Right kidney (tissue), 1 donor: ENCODE data around the gene GPT2.

Experiments used
- DNase-seq: peaks from one replicate; pipeline ENCODE4 v3.0.0-alpha.2; 2016

Gene GPT2

GRCh38 chr16:46896314-46896968 is 12.3 kb downstream of the GPT2 start:
- DNase-seq, result peak; percentile 32

GRCh38 chr16:46897471-46897870 is 13.3 kb downstream of the GPT2 start:
- DNase-seq, result no peak

DNA sequence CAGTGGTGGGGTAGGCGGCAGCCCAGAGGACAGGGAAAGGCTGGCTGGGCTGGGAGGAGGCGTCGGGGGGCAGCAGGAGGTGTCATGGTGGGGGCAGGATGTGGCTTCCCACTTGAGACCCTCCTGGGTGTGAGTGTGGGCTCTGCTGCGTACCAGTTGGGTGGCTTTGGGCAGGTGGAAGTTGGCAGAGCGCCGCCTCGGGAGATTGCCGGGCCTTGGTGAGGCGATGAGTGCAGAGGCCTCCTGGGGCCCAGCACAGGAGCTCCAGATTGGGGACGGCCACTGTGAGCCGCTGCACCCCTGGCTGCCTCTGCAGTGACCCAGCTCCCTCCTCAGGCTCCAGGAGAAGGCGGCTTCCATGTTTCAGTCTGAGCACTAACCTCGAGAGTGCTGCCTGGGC is 13.8 kb downstream of the GPT2 start:
- DNase-seq, result no peak

DNA sequence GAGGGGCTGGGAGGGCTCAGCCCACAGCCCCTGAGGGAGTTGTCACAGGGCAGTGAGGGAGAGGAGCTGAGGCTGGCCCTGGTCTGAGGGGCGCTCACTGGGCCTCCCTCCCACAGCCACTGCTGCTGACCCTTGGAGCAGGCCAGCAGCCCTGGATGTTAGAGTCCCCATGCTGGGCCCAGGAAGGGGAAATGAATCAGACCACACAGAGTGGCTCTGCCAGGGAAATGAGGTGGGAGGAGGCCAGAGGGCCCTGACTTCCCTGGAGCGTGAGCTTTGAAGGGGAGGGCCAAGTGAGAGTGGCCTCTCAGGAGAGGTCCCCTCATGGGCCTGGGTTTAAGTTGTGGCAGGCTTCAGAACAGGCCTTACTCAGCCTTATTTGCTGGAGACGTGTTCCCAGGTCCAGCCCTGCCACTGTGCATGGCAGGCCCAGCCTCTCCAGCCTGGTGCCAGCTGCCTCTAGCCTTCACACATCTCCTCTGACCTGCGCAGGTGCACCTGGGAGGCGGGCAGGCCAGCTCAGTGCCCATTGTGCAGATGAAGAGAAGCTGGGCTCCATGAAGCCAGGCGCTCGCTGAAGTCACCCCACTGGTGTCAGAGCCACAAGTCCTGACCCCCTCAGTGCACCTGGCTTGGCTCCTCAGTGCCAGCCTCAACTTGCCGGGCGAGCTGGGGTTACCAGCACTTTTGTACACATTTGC is 15.4 kb downstream of the GPT2 start:
- no peak for DNase-seq

DNA sequence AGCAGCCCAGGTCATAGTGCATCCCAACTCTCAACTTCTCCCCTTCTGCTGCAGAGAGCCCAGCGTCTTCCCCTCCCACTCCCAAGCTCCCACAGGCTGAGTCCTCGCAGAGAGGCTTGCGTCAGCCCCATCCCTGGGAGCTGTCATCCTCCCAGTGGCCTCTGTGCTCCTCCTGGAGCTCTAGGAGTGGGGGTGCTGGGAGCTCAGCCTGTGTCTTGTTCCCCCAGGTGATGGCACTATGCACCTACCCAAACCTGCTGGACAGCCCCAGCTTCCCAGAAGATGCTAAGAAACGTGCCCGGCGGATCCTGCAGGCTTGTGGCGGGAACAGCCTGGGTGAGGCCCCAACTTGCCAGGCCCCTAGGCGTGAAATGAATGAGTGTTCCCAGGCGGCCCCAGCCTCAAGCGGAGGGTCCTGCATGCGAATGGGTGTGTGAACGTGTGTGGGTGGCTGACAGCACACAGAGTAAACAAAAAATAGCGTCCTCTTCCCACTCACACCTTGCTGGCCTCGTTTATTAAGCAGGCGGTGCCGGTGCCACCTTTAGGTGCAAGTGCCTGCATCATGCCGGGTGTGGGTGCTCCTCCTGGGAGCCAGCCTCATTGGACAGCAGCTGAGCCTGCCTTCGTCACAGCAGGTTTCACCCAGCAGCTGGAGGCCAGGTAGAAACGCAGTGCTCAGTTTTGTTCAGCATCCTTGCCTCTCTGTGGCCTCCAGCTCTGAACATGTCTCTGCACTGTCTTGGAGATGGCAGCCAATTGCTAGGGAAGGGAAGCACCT is 16.5 kb downstream of the GPT2 start:
- no peak for DNase-seq

- DNase-seq, result no peak
These were observed 17.5 kb downstream of the GPT2 start for GRCh38 chr16:46901709-46902108.

DNA sequence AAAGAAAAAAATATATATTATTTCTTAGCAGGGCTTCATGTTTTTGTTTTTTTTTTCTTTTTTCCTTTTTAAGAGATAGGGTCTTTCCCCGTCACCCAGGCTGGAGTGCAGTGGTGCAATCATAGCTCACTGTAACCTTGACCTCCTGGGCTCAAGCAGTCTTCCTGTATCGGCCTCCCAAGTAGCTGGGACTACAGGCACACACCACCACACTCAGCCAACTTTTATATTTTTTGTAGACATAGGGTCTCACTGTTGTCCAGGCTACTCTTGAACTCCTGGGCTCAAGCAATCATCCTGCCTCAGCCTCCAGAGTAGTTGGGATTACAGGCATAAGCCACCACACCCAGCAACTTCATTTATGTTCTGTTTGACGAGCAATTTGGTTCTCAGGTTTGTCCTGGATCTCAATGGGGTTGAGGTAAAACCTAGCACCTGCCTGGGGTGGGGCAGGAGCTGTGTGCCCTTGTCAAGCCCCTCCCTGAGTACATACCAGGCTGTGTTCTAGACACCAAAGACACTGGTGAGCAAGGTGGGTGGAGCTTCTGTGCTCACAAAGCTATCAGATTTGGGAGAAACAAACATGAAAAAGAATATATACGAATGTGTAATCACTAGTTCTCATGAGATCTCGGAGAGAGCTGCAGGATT is 19.2 kb downstream of the GPT2 start:
- no peak for DNase-seq

- no peak for DNase-seq
These were observed 20.3 kb downstream of the GPT2 start for GRCh38 chr16:46904471-46904870.

DNA sequence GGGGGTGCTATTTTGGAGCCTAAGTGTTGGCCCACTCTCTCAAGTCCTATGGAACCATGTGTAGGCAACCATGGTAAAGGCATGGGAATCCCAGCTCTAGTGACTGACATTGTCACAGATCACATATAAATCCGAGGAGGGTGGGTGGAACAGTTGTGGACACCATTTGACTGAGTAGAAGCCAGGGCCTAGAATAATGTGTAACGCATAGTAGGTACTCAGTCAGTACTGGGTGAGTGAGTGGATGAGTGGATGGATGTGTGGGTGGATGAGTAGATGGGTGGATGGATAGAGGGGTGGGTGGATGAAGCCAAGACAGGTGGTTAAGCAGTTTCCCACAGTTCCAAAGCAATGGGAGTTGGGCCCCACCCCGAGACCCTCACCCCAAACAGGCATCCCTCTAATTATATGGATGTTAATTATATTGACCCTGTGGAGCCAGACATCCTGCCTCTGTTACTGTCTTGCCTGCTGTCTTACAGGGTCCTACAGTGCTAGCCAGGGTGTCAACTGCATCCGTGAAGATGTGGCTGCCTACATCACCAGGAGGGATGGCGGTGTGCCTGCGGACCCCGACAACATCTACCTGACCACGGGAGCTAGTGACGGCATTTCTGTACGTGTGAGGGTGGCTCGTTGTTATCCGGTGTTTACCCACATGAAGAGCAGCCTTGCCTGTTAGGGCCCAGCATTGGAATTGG is 22.3 kb downstream of the GPT2 start:
- DNase-seq, result no peak

GRCh38 chr16:46907061-46907774 is 23.1 kb downstream of the GPT2 start:
- no peak for DNase-seq

GRCh38 chr16:46908540-46909372 is 24.6 kb downstream of the GPT2 start:
- DNase-seq, result peak; percentile 44

GRCh38 chr16:46911038-46911437 is 26.9 kb downstream of the GPT2 start:
- no peak for DNase-seq

GRCh38 chr16:46911650-46912049 is 27.5 kb downstream of the GPT2 start:
- DNase-seq, result no peak

DNA sequence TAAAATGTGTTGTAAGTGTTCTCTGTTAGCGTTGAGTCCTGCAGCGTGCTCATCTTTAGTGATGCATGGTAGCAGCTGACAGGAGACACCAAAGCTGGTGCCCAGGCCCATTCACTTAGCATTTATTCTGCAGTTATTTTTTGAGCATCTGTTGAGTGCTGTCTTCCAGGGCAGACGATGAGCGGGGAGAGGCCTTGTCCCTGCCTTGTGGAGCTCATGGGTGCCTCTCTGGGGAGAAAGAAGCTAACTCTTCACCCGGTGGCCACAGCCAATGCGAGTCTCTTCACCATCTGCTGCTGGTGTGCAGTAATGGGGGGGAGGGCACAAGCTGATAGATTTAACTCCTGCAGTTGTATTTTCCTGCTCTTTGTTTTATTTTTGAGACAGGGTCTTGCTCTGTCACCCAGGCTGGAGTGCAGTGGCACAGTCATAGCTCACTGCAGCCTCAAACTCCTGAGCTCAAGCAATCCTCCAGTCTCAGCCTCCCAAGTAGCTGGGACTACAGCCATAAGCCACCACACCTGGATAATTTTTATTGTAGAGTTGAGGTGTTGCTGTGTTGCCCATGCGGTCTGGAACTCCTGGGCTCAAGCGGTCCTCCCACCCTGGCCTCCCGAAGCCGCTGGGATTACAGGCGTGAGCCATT is 30.5 kb downstream of the GPT2 start:
- DNase-seq, result no peak

- no peak for DNase-seq
These were observed 31.4 kb downstream of the GPT2 start for GRCh38 chr16:46915483-46916025.

- no peak for DNase-seq
These were observed 32.8 kb downstream of the GPT2 start for GRCh38 chr16:46916980-46917379.

- no peak for DNase-seq
These were observed 34.2 kb downstream of the GPT2 start for GRCh38 chr16:46918400-46918799.

GRCh38 chr16:46918905-46919792 is 35.0 kb downstream of the GPT2 start:
- no peak for DNase-seq
